GM21381 (cell line): Measurements from ENCODE around the gene IFNA10.
A peak's percentile ranks its signal among the peaks of the same experiment; 100 is the strongest.
"Not testable (repeated sequence)": the region's sequence is repeated elsewhere in the genome, so short reads cannot be mapped to it uniquely, and the experiment has no call there.

Experiments
- ATAC-seq: cut with Tn5 transposase; IDR thresholded peaks from one replicate; pipeline ENCODE4 v1.9.1; 2021; ENCODE audit warnings: mild to moderate bottlenecking, moderate library complexity; ENCODE audit not compliant: unreplicated experiment

Gene IFNA10

GRCh38 chr9:21194867-21195776, 11.8 kb downstream of the IFNA10 start:
- ATAC-seq: peak; percentile 90

DNA sequence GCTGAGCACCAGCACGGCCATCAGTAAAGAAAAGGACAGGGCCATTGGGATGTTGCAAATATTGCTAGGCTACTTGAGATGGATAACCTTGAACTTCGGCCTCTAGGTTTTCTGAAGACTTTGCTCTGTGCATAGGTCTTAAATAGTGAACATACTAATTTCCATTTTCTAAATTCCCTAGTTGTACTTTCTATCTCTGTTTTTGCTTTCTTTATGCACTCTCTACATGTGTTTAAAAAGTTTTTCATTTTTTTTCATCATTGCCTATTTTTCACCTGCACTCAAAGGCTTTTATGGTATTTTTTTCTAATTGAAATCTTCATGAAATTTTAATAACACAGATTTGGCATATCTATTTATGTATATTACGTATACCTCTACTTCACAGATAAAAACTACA, 19.5 kb downstream of the IFNA10 start, which contains the start of gene IFNA4:
TSS of gene IFNA4 (minus strand) at position 101 of the 400 bp plus-strand sequence. CDS start at position 45, 56 bp downstream.
- not testable (repeated sequence) for ATAC-seq

GRCh38 chr9:21182810-21183736, 23.9 kb downstream of the IFNA10 start:
- peak; percentile 92 for ATAC-seq

- no peak for ATAC-seq
These were observed 32.3 kb downstream of the IFNA10 start for GRCh38 chr9:21174671-21175070.

GRCh38 chr9:21172156-21172555, 34.8 kb downstream of the IFNA10 start:
- ATAC-seq: no peak

DNA sequence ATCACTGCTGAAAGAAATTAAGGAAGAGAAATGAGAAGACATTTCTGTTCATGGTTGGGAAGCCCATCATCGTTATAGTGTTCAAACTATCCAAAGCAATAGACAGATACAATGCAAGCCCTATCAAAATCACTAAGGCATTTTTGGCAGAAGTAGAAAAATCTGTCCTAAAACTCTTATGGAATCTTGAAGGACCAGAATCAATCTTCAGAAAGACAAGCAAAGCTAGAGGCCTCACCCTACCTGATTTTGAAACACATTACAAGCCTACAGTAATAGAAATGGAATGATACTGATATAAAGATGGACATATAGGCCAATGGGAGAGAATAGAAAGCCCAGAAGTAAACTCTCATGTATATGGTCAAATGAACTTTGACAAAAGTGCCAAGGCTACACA, 35.6 kb downstream of the IFNA10 start:
- ATAC-seq: no peak

GRCh38 chr9:21166560-21166959, 40.4 kb downstream of the IFNA10 start, which contains the start of gene IFNA21:
TSS of gene IFNA21 (minus strand) at chr9:21166660. CDS start at chr9:21166612, 48 bp downstream.
- ATAC-seq: not testable (repeated sequence)

- no peak for ATAC-seq
These were observed 41.4 kb downstream of the IFNA10 start for GRCh38 chr9:21165516-21165915.

DNA sequence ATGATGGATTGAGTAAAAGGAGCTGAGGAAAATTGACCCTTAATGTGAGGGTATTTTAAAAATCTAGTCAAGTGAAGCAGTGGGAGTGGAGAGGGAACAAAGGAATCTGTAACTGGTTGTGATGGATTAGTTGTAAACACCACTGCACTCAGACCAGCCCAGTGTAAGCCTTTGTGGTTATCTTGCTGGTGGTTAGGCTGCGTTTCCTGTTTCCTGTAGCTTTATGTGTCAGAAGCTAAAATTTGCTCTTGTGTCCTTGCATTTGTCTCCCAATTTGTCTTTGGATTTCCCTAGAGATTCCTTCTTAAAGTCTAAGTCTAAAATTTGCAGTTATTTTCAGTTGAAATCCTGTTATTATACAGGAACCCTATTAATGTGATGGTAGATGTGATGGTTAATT, 46.8 kb downstream of the IFNA10 start:
- peak; percentile 95 for ATAC-seq
